Measurements from ENCODE around the gene ZBTB7B.

Gene ZBTB7B

DNA sequence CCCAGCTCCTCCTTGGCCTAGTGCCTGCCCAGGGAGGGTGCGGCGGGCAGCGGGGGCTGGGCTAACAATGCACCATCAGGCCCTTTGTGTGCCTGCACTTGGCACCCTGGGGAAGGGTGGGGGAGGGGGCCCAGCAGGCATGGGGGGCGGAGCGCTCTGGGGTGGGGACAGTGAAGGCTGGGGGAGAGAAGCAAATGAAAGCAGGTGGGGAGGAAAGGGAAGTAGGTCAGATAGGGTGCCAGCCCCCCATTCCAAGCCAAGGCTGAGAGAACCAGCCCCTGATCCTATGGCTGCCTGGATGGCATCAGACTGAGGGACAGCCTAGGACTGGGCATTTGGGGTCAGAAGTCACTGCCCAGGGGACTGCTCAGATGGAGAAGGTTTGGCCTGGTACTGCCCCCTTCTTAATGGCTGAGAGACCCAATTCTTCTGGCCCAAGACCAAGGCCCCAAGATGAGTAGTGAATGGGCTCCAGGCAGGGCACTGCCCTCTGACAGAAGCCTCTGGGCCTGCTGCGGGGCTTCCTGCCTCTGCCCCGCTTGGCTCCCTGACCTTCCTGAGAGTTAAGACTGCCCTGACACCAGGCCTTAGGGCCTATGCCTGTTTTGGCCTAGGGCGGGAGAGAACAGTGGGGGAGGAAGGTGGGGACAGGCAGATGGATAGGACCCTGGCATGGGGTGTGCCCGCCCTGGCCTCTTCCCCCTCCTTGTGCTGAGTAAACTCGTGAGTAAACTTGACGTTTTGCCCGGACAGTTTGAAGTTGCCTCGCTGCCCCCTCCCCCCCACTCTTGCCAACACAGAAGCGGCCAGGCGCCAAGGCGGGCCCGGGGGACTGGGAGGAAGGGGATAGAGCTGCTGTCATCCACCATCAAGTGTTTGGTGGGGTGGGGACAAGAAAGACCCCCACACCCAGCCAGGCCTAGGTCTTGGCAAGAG, 2.7 kb downstream of the ZBTB7B start:
- DNase-seq = peak; percentile 34

DNA sequence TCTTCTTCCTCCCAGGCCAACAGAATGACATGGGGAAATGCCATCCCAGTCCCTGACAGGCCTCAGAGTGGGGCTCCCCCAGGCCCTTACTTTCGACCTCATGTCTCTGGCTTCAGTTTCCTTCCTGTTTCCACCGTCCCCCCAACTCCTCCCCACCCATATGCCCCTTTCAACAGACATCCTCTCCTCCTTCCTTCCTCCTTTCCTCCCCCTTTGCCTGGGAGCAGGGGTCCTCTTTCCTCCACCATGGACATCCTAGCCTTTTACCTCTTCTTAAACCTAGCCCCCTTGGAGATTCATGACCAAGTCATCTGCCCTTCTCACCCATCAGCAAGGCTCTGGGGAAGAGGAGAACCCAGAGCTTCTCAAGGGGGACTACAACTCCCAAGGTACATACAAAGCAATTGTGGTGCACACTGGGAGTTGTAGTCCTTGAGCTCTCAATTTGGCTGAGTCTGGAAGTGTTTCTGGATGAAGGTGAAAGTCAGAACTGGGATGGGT, 4.0 kb downstream of the ZBTB7B start:
- peak; percentile 38 for DNase-seq

DNA sequence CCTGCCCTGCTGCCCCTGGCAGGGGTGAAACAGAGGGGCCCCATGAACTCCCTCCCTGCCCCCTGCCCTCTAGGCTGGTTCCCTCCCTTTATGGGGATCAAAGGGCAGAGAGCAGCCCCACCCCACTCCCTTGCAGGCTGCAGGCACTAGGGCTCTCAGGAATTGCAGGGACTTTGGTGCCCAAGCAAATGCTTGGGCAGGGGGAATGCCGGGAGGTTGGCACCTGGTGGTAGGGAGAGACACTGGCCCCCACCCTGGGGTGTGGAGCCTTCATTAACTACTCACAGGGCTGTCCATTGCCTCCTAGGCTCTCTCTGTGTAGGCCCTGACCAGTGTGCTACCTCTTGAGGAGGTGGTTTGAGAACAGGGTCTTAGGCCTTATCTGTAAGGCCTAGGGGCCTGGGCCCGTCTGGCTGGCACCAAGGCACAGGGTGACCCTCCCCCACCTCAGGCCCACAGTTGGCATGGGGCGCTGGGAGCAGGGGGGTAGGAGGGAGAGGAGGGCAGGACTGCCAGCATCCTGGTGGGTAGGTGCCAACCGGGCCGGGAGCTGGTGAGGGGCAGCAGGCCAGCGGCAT, 4.7 kb downstream of the ZBTB7B start:
- DNase-seq = peak; percentile 34

DNA sequence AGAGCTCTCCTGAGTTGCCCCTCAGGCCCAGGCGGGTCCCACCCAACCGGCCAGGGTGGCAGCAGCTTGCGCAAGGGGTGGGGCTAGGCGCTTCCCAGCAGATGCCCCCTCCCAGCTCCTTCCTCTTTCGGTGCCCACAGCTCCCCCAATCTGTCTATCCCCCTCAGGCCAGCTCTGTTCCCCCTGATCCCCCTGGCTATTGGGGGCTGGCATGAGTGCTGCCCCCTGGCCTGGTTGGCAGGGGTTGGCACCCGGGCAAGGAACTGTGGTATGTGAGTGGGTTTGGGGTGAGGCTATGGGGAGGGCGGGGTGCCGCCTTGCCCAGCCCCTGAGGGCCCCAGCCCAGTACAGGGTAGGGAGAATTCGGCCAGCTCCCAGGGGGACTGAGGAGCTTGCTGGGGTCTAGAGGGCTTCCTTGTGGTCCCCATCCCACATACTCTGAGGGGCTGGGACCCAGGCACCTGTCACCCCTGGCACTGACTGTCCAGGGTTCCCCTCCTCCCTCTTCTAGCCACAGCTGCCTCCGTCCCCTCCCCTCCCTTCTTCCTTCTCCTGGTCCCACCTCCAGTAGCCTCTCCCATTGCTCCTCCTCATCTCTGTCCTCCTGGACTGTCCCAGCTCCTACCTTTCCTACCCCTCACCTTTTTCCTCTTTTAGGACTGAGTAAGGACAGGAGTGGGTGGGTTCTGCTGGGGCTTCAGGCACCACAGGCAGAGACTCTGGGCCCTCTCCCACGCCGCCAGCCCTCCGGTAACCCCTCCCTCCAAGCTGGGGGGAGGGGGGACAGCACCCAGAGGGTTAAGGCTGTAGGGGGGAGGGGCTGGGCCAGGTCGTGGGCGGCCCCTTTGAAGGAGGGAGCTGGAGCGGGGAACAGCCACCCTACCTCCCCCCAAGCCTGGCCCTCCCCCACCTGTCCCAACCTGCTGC, 5.7 kb downstream of the ZBTB7B start:
- DNase-seq = peak; percentile 38

DNA sequence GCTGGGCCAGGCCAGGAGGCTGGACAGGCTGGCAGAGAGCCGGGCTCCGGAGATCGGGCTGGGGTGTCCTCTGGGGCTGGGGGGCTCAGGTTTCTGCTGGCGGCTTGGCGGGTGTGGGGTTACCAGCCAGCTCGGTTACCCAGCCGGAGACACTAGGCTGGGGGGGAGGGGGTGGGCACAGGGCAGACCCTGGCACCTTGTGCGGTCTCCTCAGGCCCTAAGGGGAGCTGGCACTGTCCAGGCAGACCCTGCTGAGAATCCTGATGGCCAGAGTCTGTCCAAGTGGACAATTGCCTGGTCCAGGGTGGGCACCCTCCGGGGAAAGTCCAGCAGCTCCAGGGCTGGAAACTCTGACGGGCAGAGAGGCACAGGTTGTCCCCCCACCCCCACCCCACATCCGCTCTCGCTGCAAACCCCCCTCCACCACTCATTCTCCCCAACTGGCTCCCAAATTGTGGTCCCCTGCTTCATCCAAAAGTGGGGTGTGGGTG, 6.7 kb downstream of the ZBTB7B start:
- DNase-seq = peak; percentile 23

DNA sequence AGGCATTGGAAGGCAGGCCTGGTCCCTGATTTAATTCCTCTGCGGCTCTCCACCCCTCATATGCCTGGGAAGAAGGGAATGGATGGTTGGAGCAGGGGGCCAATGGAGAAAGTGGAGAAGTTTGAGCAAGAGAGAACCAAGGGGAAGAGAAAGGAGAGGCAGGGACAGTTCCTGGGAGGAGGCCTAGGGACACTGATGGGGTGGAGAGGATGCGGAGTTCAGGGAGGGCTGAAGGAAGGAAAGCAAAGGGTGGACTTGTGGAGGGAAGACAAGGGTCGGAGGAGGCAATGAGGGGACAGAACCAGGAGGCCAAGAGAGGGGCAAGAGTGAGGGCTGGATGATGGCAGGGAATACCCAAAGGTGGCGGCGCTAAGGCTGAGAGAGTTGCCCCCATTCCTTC, 7.1 kb downstream of the ZBTB7B start:
- peak; percentile 4 for DNase-seq

DNA sequence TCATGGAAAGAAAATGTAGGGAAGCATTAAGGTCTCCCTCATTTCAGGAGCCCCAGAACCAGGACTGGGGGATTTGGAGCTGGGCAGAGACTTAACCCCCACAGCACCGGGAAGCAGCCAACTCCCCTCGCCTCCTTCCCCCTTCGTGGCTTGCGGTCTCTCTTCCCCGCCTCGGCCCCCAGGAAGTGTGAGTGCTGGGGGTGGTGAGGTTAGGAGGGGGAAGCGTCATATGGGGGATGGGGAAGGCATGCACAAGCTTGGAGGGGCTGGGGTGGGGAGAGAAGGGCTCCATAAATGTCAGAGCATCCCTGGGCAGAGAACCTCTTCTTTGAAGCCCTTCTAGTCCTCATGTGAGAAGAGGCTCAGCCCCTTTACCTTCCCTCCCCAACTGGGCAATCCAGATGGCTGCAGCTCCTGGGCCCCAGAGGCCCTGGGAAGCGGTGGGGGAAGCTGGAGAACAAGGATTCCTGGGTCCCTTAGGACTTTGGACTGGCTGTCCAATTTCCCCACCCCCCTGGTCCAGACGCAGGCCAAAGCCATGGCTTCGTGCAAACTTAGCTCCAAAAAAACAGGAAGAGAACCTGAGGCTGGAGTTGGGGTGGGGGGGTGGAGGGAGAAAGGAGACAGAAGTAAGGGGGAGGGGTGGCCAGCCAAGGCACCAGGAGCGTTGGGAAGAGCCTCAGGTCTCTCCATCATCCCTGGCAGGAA, 7.8 kb downstream of the ZBTB7B start:
- peak; percentile 24 for DNase-seq

DNA sequence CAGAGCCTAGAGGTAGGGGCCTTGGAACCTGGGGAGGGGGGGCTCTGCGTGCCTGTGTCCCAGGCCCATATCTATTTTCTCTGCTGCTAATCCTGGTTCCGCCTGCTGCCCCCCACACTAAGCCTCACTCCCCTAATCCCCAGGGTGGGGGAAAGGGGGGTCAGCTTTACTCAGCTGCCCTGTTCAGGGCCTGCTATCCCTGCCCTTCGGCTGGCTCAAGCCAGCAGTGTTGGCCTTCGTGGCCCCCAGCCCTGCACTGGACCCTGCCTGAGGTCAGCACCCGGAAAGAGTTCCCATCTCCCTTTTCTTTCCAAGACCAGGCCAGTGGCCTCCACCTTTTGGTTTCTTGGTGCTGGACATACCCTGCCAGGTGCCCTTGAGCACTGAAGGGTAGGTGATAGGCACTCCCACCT, 8.4 kb downstream of the ZBTB7B start:
- peak; percentile 21 for DNase-seq

DNA sequence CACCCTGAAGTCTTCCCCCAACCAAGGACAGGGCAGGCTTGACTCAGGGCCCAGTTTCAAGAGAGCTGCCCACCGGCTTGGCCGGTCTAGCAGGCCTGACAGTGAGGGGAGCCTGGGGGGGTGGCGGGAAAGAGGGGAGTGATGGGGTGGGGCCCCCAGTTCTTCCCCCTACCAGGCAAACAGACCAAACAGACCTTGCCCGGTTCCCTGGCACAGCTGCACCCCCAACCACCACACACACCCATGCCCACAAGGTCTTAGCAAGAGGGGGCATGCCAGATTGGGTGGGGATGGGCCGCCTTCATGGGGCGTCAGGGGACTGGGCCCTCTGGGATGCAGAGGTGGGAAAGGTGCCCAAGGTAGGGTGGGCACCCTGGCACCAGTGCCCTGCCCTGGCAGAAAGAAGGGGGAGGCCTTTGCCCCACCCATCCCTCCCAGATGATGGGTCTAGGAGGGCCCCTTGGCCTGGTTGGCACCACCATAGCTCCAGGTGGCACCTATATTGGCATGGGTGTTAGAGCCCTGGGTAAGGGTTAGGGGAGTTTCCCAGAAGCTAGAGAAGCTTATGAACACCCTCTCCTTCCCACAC, 8.9 kb downstream of the ZBTB7B start:
- peak; percentile 25 for DNase-seq

DNA sequence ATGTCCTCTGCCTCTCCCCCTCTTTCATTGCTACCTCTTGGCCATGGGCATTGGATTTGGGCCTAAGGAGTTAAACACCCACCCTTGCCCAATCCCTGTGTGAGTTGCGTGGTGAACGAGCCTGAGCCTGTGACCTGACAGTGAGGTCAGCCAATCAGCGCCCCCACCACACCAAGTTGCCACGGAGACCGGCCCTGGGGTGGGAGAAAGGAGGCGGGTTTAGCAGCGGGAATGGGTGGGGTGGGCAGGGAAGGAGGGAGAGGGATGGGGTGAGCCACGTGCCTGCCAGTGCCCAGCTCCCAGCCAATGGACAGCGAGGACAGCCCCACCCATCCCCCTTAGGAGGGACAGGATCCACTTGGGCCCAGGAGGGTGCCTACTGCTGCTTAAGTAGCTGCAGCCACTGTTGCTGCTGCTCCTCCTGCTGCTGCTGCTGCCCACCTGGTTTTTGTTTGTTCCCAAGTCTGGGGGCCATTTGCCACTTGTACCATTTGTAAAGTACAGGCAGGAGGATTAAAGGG, 9.5 kb downstream of the ZBTB7B start:
- peak; percentile 53 for DNase-seq

DNA sequence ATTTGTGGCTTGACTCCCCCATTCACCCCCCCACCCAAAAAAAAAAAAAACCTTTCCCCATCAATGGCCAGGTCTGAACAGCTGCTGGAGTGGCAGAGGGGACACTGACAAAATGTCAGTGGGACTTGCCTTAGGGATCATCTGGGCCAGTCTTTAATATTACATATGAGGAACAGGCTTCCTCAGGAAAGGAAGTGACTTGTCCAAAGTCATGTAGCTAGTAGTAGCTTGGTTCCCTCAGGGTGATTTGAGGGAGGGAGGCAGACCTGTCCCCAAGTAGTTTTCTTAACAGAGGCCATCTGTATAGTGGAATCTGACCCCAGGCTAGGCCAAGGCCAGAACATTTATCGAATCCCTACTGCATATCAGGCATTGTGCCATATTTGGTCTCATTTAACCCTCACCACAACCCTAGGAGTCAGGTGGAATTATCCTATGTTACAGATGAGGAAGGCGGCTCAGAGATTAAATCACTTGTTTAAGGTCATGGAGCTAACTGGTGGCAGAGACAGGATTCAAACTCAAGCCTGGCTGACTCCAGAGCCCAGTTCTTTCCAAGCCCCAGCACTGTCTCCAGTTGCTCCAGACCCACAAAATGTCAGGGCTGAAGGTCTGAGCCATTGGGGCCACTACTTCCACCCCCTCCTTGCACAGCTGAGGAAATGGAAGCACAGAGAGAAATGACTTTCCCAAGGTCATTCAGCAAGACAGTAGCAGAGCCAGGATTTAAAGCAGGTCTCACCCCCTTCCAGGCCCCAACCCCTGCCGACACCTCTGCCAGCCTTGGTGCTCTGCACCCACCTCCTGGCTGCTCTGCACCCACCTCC, 10.4 kb downstream of the ZBTB7B start:
- DNase-seq = peak; percentile 16

DNA sequence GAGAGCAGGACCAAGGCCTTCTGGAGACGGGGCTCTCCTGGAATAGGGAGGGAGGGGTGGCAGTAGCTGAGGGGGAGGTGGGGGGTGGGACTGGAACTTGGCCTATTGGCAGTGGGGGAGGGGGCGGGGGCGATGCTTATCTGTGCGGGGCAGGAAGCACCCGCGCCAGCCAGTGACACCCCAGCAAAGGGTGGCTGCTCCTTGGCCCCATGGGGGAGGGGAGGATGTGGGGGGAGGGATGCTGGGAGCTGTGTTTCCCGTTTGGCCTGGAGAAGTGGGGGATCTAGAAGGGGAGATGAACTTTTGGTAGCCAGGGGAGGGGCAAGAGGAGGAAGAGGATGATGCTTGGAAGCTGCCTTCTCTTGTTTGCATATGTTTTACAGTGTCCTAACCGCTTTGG, 11.0 kb downstream of the ZBTB7B start:
- no peak for DNase-seq

DNA sequence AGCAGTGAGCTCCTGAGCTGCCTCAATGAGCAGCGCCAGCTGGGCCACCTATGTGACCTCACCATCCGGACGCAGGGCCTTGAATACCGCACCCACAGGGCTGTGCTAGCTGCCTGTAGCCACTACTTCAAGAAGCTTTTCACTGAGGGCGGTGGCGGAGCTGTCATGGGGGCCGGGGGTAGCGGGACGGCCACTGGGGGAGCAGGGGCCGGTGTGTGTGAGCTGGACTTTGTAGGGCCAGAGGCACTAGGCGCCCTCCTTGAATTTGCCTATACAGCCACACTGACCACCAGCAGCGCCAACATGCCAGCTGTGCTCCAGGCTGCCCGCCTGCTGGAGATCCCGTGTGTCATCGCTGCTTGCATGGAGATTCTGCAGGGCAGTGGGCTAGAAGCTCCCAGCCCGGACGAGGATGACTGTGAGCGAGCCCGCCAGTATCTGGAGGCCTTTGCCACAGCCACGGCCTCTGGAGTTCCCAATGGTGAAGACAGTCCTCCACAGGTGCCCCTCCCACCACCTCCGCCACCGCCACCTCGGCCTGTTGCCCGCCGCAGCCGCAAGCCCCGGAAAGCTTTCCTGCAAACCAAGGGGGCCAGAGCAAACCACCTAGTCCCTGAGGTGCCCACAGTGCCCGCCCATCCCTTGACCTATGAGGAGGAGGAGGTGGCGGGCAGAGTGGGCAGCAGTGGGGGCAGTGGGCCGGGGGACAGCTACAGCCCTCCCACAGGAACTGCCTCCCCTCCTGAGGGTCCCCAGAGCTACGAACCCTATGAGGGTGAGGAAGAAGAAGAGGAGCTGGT, 12.3 kb downstream of the ZBTB7B start:
- peak; percentile 27 for DNase-seq

DNA sequence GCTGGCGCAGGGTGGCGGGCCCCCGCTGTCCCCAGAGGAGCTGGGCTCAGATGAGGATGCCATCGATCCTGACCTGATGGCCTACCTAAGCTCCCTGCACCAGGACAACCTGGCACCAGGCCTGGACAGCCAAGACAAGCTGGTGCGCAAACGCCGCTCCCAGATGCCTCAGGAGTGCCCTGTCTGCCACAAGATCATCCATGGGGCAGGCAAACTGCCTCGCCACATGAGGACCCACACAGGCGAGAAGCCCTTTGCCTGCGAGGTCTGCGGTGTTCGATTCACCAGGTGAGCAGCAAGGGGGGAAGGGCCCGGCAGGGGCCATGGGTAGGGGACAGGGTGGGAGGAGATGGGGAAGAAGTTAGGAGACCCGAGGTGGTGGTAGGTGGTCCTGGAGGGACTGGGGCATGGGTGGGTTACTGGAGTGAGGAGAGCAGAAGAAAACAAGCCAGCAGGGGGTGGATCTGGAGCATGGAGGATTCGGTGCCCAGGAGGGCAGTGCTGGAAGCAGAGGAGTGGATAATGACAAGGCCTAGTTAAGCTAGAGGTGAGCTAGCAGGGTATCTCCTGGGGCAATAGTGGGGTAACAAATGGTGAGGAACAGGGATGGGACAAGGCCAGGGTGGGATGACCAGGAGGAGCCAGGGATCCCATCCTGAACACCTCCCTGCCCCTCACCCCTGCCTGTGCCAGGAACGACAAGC, 13.1 kb downstream of the ZBTB7B start:
- DNase-seq = peak; percentile 21

DNA sequence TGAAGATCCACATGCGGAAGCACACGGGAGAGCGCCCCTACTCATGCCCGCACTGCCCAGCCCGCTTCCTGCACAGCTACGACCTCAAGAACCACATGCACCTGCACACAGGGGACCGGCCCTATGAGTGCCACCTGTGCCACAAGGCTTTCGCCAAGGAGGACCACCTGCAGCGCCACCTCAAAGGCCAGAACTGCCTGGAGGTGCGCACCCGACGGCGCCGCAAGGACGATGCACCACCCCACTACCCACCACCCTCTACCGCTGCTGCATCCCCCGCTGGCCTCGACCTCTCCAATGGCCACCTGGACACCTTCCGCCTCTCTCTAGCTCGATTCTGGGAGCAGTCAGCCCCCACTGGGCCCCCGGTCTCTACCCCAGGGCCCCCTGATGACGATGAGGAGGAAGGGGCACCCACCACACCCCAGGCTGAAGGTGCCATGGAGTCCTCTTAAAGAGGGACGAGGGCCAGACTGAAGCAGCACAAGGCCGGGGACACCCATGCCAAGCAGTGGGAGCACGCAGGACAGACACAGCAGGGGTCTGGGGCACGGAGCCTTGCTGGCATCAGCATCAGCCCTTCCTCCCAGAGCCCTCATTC, 13.7 kb downstream of the ZBTB7B start:
- DNase-seq = peak; percentile 28

DNA sequence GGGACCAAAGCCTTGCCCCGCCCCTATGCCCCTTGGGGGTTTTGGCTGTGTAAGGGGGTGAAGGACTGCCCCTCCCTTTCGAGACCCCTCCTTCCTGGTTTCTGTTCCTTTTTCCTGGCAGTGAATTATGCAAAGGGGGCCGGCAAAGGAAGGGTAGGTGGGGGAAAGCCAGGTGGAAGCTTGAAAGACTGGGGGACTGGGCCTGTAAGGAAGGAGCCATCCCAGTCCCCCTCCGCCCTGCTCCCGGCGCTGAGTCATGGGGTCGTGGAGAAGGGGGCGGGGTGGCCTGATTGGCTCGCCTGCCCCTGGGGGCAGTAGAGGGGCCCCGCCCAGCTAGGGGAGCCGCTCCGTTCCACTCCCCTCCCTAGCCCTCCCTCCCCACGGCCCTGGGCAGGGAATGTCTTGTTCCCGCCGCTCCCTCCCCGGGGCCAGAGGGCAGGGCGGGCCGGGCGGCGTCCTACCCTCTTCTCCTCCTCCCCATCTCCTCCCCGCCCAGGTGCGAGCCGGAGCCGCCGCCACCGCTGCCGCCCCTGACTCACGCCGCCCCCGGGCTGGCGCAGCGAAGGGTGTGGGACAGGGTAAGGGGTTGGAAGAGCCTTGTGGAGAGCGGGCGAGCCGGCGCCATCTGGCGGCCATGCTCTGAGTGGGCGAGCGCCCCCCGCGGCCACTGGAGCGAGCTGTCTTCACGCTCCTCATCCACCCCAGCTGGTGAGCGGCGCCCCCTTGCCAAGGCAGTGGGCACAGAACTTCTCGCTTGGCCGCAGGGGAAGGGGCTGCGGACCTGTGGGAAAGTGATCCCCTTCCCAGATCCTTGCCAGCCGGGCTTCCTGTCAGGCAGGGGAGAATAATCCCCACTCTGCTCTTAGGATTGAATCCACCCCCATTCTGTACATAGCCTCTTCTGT, 14.7 kb downstream of the ZBTB7B start:
- peak; percentile 91 for DNase-seq

DNA sequence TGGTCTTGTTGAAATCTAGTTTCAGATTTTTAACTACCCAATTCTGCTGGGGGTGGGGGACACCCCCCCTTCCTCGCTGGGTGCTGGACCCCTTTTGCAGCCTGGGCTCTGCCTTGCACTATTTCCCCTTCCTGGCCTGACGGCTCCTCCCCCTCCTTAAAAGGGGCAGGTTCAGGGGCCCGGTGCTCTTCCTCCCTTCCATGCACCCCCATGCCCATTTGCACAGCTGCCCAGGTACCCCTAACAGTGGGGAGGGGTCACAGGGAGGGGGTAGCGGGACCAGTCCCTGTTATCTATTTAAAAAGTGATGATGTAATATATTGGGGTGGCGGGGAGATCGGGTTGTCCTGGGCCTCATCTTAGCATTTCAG, 15.3 kb downstream of the ZBTB7B start:
- peak; percentile 32 for DNase-seq

Data from left hindlimb (tissue), 1 donor.